ENCODE data around the gene BBS7.

GRCh38 chr4:121827853-121828252 is 42.4 kb downstream of the BBS7 start:
- no peak for TF ChIP-seq CTCF (IDR thresholded peaks at IDR 0.05; ENCODE audit: poor library complexity)
- no peak for TF ChIP-seq EZH2phosphoT487 (IDR thresholded peaks at IDR 0.05; ENCODE audit: low read depth, severe bottlenecking, unreplicated experiment)

All from hepatocyte (in vitro differentiated cells).